HG03108 (cell line): ENCODE measurements around the gene FFAR2.
"Not testable (repeated sequence)": the region's sequence is repeated elsewhere in the genome, so short reads cannot be mapped to it uniquely, and the experiment has no call there.

ENCODE experiments used
- ATAC-seq: cut with Tn5 transposase; IDR thresholded peaks from one replicate; pipeline ENCODE4 v1.9.1; 2021; ENCODE audit warnings: moderate library complexity; ENCODE audit not compliant: unreplicated experiment

Gene FFAR2

GRCh38 chr19:35447606-35448469 is at the start of gene FFAR2:
Gene FFAR2, plus strand, starts transcription at chr19:35448257. Its CDS starts 1,458 bp downstream, at chr19:35449715.
- no peak for ATAC-seq

- ATAC-seq, result no peak
Measured at GRCh38 chr19:35398570-35398969, 49.5 kb upstream of the FFAR2 start.

- ATAC-seq, result no peak
Measured at GRCh38 chr19:35399231-35399630, 48.8 kb upstream of the FFAR2 start.

- no peak for ATAC-seq
Measured at GRCh38 chr19:35399948-35400772, 47.9 kb upstream of the FFAR2 start.

GRCh38 chr19:35400773-35401100 is 47.3 kb upstream of the FFAR2 start:
- ATAC-seq, result no peak

GRCh38 chr19:35401416-35401815 is 46.6 kb upstream of the FFAR2 start:
- ATAC-seq, result not testable (repeated sequence)

- ATAC-seq, result no peak
Measured at GRCh38 chr19:35403116-35403760, 44.8 kb upstream of the FFAR2 start.

- peak; percentile 65 for ATAC-seq
Measured at GRCh38 chr19:35404879-35405622, 43.0 kb upstream of the FFAR2 start.

GRCh38 chr19:35407619-35408018 is 40.4 kb upstream of the FFAR2 start:
- no peak for ATAC-seq

GRCh38 chr19:35408284-35409171 is 39.5 kb upstream of the FFAR2 start:
- peak; percentile 77 for ATAC-seq

GRCh38 chr19:35409191-35409590 is 38.9 kb upstream of the FFAR2 start:
- no peak for ATAC-seq

- ATAC-seq, result no peak
Measured at GRCh38 chr19:35410487-35410886, 37.6 kb upstream of the FFAR2 start.

GRCh38 chr19:35414442-35414841 is 33.6 kb upstream of the FFAR2 start:
- ATAC-seq, result no peak

GRCh38 chr19:35416331-35416730 is 31.7 kb upstream of the FFAR2 start:
- no peak for ATAC-seq

- no peak for ATAC-seq
Measured at GRCh38 chr19:35417278-35417677, 30.8 kb upstream of the FFAR2 start.

GRCh38 chr19:35417713-35418534 is 30.1 kb upstream of the FFAR2 start:
- ATAC-seq, result peak; percentile 39

GRCh38 chr19:35419046-35419445 is 29.0 kb upstream of the FFAR2 start:
- no peak for ATAC-seq

- ATAC-seq, result no peak
Measured at GRCh38 chr19:35419805-35420204, 28.3 kb upstream of the FFAR2 start.

GRCh38 chr19:35421362-35421761 is 26.7 kb upstream of the FFAR2 start:
- ATAC-seq, result no peak
